Measurements from ENCODE around the gene SPRYD3.
"Not testable (repeated sequence)": the region's sequence is repeated elsewhere in the genome, so short reads cannot be mapped to it uniquely, and the experiment has no call there.

Gene SPRYD3, protein sequence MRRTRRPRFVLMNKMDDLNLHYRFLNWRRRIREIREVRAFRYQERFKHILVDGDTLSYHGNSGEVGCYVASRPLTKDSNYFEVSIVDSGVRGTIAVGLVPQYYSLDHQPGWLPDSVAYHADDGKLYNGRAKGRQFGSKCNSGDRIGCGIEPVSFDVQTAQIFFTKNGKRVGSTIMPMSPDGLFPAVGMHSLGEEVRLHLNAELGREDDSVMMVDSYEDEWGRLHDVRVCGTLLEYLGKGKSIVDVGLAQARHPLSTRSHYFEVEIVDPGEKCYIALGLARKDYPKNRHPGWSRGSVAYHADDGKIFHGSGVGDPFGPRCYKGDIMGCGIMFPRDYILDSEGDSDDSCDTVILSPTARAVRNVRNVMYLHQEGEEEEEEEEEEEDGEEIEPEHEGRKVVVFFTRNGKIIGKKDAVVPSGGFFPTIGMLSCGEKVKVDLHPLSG
- 20.5 to 47.8 (median 35.1) reads per million in 17 experiments for total RNA-seq

DNA sequence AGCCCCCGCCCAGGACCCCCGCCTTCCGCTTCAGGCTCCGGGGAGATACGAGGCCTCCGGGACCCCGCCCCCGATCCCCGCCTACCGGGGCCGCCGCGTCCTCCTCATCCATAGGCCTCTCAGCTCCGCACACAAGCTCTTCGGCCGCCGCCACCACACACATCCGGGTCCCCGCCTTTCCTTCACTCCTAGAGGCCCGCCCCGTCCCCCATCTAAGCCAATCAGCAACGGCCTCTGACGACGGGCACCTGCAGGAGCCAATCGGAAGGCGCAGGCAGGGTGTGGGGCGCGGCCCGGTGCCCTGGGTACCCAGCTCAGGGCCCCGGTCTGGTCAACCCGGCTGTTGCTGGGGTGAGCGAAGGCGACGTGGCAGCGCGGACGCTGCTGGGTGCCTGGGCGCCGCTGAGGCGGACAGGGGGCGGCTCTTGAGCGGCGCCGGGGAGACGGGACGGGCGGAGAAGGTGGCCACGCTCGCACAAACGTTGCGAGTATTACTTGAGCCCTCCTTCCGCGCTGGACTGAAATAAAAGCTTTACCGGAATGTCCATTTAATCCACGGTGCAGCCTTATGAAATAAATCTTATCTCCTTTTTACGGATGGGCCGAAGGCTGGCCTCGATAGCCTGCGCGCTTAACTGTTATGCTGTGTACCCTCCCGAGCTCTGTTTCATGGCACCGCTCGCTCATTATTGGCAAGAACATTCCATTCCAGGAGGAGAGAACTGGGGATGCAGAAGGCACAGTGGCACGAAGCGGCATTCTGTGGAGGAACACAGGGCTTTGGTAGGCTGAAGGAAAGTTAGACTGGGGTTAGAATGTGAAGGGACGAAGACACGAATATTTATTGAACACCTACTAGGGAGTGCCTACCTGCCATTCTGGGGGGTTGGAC, at the start of gene SPRYD3:
TSS of gene SPRYD3 (minus strand) at position 165 of the 892 bp plus-strand sequence. CDS start at position 108, 57 bp downstream.
- peak; percentile 97 to 99 (median 97) for DNase-seq

DNA sequence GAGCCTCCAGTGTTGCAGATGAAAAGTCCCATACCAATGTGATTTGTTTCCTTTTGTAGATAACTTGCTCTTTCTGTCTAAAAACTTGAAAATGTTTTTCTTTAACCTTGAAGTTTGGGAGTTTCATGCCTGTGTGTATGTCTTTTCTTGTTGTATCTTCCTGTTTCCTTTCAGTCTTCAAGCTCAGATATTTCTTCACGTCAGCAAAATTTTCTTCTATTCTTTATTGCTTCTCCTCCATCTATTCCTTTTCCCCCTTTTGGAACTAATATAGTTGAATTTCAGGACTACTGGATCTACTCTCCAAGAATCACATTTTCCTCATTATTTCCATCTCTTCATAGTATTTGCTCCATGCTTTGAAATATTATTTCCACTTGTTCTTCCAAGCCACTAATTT, 48.0 kb upstream of the SPRYD3 start:
- no peak for DNase-seq

DNA sequence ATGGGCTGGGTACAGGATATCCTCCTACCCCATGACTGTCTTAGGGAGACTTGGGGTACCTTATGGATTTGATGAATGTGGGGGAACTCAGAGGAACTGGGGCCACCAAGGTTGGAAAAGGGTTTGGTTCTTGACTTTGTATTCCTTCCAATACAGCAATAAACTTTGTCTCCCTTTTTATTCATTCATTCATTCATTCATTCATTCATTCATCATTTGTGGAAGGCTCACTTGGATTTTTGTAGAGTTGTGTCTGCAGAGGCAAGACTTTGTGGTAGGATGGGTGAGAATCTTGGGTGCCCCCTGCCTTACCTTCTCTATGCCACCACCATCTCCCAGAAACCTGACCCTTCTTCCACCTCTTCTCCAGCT, 45.1 kb upstream of the SPRYD3 start:
- DNase-seq = no peak

DNA sequence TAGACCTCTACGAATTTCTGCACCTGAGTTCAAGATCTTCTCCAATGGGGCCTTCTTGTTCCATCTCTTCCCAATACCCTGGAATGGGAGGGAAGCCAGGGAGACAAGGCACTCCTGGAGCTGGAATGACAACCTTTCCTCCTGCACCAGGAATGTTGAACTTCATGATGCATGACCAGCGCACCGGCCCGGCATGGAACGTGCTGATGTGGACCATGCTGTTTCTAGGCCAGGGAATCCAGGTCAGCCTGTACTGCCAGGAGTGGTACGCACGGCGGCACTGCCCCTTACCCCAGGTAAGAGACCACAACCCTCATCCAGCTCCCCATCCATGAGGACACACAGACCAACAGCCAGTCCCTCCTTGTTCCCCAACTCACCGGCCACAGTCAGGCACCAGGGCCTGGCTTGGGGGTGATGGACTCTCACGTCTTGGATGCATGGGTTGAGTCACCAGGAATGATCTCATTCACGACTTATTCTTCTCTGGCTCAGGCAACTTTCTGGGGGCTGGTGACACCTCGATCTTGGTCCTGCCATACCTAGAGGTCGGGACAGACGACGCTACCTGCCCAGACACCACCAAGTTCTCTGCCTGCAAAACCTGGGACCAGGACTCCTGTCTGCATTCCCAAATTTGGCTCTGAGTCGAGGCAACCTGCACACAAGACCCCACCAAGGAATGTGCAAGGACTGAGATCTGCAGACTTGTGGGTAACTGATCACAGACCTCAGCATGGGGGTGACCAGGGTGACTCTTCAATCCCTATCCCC, 44.6 kb upstream of the SPRYD3 start:
- no peak for DNase-seq

DNA sequence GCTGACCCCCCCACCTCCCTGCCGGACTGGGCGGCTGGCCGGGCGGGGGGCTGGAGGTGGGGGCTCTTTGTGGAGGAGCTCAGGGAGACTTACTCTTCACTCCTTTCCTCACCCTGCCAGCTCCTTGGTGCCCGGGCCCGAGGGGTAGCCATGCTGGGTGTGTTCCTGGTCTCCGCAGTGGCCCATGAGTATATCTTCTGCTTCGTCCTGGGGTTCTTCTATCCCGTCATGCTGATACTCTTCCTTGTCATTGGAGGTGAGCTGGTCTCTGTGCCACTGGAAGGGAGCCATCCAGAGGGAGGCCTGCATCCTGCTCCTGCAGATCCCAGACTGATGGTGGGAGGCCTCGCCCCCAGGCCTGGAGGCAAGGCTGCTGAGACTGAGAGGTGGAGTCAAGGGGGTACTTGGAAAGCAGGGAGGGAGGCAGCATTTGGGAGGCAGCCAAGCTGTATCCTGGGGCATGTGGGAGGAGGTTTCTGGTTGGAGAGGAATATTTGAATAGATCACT, 43.8 kb upstream of the SPRYD3 start:
- no peak for DNase-seq

DNA sequence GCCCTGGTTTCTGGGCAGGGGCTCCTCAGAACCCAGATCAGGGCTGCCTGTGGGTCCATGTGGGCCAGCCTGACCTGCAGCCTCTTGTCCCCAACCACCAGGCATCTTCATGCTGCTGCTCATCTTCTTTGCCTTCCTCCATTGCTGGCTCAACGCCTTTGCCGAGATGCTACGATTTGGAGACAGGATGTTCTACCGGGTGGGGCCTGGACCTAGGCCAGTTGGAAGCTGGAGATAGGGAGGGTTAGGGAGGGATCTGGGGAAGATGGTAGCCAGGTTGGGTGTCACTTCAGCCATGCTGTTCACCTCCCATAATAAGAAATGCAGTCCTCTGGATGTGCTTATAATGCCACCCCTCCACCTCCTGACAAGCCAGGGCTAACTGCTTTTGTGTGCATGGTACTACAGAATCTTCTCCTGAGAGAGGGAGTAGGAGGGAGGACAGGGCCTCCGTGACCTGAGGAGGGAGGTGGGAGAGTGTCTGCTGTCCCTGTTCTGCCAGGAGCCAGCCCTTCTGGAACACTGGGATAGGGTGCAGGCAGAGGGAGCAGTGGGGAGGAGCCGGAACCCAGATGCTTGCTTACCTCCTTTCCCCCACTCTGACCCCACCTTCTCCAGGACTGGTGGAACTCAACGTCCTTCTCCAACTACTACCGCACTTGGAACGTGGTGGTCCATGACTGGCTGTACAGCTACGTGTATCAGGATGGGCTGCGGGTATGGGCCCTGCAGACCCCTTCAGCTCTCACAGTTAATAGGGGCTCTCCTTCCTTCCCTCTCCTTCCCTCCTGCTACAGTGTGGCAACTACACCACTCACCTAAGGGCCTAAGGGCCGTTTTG, 41.7 kb upstream of the SPRYD3 start:
- DNase-seq = no peak

DNA sequence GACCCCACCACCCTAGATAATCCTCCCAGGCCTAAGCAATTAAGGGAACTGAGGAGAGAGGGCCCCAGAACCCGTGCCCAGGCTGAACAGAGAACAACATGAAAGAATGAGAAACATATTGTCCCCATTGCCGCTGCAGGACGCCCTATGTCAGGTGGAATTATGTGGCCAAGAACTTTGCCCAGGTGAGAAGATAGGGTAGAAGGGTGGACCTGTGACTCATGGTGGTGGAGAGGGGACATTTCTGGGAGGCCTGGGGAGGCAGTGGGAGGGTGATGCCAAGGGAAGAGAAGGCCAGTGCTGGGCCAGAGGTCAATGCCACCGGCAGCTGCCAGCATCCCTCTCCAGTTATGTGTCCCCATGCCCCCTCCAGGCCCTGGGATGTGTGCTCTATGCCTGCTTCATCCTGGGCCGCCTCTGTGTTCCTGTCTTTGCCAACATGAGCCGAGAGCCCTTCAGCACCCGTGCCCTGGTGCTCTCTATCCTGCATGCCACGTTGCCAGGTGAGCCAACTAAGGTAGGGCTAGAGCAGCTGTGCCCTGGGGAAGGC, 39.6 kb upstream of the SPRYD3 start:
- no peak for DNase-seq

DNA sequence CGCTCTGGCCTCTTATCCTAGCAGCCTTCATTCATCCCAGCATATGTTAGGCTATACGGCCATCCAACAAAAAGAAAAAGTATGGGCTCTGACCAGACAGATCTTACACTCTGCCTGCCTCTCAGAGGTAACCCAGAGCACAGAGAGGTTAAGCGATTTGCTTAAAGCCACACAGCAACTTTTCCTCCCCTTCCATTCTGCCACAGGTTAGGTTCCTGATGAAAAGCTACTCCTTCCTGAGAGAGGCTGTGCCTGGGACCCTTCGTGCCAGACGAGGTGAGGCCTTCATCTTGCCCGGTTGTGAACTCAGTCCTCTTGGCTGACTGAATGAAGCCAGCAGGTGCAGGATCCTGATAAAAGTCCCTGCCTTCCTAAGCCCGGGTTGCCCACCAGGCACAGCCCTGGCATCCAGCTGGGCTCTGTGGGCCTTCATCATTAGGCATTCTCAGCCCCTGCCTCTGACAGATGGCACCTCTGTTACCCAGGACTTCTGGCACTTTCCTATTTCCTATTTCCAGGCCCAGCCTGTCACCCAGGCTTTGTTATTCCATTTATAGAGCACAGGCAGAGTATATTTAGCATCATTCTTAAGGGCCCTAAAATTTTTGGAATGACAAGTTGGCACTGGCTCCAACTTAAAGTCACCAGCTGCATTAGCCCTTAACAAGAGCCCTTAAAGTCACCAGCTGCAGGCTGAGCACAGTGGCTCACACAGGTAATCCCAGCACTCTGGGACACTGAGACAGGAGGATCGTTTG, 36.9 kb upstream of the SPRYD3 start:
- no peak for DNase-seq

DNA sequence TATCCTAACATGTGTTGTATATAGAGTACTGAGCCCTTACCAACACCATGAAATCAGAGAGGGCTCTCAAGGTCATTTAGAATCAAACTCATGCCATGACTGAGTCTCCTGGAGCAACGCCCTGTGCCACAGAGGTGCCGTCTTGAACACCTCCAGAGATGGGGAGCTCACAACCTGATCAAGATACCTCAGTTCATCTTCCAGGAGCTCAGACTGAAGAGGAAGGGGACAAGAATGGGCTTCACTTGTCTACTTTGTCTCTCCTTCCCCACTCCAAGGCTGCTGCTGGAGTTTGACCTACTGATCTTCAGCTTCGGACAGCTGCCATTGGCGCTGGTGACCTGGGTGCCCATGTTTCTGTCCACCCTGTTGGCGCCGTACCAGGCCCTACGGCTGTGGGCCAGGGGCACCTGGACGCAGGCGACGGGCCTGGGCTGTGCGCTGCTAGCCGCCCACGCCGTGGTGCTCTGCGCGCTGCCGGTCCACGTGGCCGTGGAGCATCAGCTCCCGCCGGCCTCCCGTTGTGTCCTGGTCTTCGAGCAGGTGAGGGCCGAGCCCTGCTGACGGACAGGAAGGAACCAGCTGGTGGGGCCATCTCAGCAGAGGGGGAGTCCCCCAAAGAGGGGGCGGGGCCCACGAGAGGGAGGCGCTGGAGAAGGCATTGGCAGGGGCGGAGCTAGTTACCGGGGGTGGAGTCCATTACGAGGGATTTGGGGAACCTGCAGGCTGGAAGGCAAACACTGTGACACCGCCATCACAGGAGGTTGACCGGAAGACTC, 36.1 kb upstream of the SPRYD3 start:
- DNase-seq = no peak

DNA sequence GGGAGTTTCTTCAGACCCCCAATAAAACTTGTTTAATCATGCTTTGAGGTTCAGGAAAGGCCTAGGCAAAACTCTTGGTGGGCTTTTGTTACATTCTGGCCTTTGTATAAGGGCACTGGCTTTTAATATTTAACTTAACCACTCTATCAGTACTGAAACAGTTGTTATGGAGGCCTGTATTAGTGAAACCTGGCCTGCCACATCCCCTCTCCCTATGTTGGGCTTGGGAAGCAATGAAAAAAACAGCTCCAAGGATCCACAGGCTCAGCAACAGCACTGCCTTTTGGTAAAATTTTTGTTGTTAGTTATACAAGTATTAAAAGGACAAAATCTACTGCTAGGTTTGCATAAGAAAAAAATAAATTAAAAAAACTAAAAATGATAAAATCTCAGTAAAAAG, 34.8 kb upstream of the SPRYD3 start:
- DNase-seq = no peak

DNA sequence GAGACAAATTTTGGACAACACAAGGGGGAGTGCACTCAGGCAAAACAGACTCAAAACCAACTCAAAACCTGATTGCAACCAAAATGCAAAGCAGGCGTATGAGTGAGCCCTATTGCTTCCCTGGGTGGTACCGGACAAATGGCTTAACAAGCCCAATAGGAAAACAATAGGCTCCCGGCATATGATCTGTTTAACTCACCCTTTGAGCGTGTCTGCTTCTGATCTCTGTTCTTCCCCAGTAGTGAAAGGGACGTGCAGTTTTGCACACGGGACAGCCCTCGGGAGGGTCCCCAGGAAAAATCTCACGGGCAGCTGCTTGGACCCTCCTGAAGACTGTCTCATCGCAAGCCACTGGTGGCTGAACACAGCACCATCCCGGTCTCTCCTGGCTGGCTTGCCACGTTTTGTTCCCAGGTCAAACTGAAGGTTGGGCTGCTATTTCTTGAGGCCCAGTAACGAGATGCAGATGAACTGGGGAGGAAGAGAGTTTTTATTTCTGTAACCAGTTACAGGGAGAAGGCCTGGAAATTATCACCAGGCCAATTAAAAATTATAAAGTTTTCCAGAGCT, 34.0 kb upstream of the SPRYD3 start:
- no peak for DNase-seq

DNA sequence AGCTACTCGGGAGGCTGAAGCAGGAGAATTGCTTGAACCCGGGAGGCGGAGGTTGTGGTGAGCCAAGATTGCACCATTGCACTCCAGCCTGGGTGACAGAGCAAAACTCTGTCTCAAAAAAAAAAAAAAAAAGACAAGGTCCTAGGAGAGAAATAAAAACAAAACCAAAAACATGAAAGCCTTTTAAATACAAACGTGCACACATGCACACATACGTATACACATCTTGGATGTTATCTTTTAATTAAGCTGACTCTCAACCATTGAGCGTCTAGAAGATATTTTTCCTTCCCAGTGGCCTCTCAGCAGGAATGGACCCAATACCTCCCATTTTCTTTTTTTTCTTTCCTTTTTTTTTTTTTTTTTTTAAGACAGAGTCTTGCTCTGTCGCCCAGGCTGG, 33.2 kb upstream of the SPRYD3 start:
- DNase-seq = not testable (repeated sequence)

DNA sequence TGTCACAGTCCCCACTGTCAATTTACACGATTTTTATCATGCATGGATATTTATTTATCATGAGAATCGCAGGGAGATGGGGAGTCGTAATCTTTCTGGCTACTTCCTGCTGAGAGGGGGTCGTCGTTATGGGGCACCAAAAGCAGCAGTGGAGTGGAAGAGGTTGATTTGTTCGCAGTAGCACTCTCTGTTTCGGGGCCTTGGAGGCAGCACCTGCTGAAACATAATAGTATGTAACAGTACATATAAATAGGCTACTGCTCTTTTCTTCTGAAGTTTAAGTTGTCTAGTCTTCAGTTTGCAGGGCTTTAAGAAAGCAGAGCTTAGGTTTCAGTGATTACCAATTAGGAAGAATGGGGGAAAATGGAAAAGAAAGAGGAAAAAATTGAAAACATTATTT, 27.9 kb upstream of the SPRYD3 start:
- DNase-seq = no peak

DNA sequence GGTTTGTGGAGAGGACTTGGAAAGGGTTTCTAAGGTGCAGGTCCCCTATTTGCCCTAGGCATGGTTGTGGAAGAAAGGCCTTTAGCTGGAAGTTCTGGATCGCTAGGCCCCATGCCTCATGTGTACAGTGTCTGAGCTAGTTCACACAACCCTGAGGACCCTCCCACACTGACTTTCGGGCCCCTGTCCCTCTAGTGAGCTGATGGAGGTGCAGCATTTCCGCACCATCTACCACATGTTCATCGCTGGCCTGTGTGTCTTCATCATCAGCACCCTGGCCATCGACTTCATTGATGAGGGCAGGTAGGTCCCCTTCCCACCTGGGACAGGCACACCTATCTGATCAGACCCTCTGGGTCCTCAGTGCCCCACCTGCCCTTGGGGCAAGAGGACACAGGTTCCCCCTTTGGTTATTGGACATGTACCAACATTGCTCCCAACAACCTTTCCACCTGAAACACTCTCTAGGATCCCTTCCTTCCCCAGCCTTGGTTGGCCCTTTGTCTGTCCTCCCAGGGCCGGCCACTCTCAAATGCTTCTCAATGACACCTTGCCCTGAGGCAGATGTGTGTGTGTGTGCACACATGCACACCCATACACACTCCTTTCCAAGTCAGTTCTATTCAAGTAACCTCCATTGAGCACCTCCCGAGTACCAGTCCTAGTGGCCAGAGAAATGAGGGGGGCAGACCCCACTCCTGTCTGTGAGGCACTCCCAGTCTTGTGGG, 26.7 kb upstream of the SPRYD3 start:
- DNase-seq = no peak

DNA sequence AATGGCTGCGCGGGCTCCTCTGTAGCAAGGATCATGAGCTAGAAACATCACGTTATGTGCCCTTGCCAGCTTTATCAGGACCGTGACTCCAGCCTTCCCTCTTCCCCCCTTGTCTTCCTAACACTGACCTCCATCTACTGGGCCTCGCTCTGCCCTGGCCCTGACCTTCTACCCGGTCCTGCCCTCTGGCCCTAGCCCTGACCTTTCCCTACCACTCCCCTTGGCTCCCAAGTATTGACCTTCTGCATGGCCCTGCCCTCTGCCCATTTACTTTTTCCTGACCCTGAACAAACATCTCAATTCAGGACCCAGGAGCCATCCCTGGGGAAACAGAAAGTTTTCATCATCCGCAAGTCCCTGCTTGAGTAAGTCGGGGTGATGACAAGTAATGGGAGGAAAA, 26.1 kb upstream of the SPRYD3 start:
- no peak for DNase-seq

DNA sequence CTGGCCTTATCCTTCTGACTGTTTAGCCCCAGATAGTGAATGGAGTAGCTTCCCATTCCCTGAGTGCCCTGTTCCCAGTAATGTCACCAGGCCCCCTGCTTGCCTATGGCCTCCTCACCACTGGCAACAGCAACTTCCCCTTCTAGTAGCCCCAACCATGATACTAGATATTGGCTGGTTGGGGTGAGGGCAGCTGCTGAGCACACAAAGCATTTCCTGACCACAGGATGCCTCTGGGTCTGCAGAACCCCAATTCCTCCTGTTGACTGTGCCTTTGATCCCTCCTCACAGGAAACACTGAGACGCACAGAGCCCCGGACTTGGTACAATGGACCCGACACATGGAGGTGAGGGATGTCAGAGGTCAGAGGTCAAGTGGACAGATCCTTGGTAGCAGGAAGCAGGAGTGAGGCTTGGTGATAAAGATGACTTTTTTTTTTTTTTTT, 24.7 kb upstream of the SPRYD3 start:
- peak; percentile 75 to 86 (median 77) for DNase-seq

DNA sequence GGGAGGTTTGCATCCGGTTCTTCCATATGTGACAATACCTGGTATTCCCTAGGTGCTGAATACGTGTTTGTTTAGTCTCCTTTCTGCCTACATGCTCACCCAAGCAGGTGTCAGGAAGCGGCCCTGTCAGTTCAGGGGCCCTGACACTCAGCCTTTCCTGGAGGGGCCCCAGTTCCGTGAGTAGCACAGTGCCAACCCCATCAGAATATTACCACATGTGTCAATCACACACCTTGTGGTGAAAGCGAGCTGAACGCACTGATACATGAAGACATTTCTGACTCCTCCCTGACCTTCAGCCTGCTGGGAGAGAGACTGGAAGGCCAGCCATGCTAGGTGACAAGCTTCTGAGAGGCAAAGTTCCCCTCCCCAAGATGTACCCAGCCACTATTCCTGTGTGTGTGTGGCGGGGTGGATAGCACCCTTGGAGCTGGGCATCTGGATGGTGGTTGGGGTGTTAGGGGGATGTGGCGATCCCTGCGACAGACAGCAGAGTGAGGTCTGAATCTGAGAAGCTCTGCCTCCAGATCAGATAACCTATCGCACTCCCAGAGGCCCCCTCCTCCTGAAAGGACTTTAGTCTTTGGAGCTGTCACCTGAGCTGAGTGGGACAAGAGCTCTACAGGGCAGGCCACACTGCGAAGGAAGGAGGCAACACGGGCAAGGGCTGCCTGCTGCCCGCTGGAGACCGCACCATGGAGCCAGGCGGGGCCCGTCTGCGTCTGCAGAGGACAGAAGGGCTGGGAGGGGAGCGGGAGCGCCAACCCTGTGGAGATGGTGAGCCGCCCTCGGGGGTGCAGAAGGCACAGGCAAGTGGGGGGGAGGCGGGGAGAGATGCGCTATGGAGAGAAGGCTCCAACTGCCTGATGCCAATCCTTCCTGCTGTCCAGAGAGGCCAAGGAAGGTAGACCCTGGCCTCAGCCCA, 24.0 kb upstream of the SPRYD3 start, which contains the start of gene SOAT2:
TSS of gene SOAT2 (plus strand) at position 604 of the 925 bp plus-strand sequence. CDS start at position 696, 92 bp downstream.
- DNase-seq = no peak

Measured in suppressor macrophage (primary cell).